ENCODE data around the gene PUS1.

PUS1 gene

GRCh38 chr12:131905081-131905629, 23.9 kb upstream of the PUS1 start:
- no peak overlapping the region for H3K27ac ChIP-seq (ENCODE audit: extremely low read depth, low read depth, low read length)
- H3K4me3 ChIP-seq (ENCODE audit: low read depth, low read length), result no peak overlapping the region
- TF ChIP-seq SCRT2 (tag by site-specific recombination; IDR thresholded peaks at IDR 0.05) (peak; percentile 60), IKZF3 (tag by site-specific recombination; IDR thresholded peaks at IDR 0.05) (no peak), ZNF626 (tag by site-specific recombination; IDR thresholded peaks at IDR 0.05) (no peak), GLIS2 (tag by site-specific recombination; IDR thresholded peaks at IDR 0.05) (no peak)
- no peaks in the 10 kb centered on the region for H3K9me3 ChIP-seq (ENCODE audit: control insufficient read depth, insufficient read depth, low read depth, low read length)
- ChIA-PET CTCF (no interaction called here), POLR2A (no interaction called here)
- H3K4me1 ChIP-seq (ENCODE audit: control insufficient read depth, insufficient read depth, low read length), result no peaks in the 10 kb centered on the region
- peaks cover 0 to 56% of the 10 kb centered on the region in 2 experiments; a peak in 2 of 3 replicates for H3K36me3 ChIP-seq (ENCODE audit: control insufficient read depth in 2 of 2, insufficient read depth in 1 of 2, low read length in 2 of 2)

GRCh38 chr12:131905630-131906091, 23.4 kb upstream of the PUS1 start:
- ChIA-PET CTCF (no interaction called here), POLR2A (no interaction called here)
- TF ChIP-seq ZNF48 (tag by site-specific recombination; IDR thresholded peaks at IDR 0.05) (no peak), SCRT2 (tag by site-specific recombination; IDR thresholded peaks at IDR 0.05) (0 out of 2 replicates have a peak, but pooled peaks have one; percentile 2)
- H3K9me3 ChIP-seq (ENCODE audit: control insufficient read depth, insufficient read depth, low read depth, low read length), result no peaks in the 10 kb centered on the region
- no peak overlapping the region for H3K27ac ChIP-seq (ENCODE audit: extremely low read depth, low read depth, low read length)
- no peaks in the 10 kb centered on the region for H3K4me1 ChIP-seq (ENCODE audit: control insufficient read depth, insufficient read depth, low read length)
- H3K36me3 ChIP-seq (ENCODE audit: control insufficient read depth in 2 of 2, insufficient read depth in 1 of 2, low read length in 2 of 2), result peaks cover 0 to 56% of the 10 kb centered on the region in 2 experiments; a peak in 2 of 3 replicates
- H3K4me3 ChIP-seq (ENCODE audit: low read depth, low read length), result no peak overlapping the region

- Histone ChIP-seq H3K4me1 (ENCODE audit: control insufficient read depth, insufficient read depth, low read length) (peaks cover 5% of the 10 kb centered on the region), H3K27ac (ENCODE audit: extremely low read depth, low read depth, low read length) (no peak overlapping the region), H3K9me3 (ENCODE audit: control insufficient read depth, insufficient read depth, low read depth, low read length) (no peaks in the 10 kb centered on the region), H3K4me3 (ENCODE audit: low read depth, low read length) (no peak overlapping the region), H3K36me3 (ENCODE audit: control insufficient read depth in 2 of 2, insufficient read depth in 1 of 2, low read length in 2 of 2) (peaks cover 0 to 72% of the 10 kb centered on the region in 2 experiments; a peak in 2 of 3 replicates)
- TF ChIP-seq ZNF10 (tag by site-specific recombination; IDR thresholded peaks at IDR 0.05) (no peak), HIC1 (tag by site-specific recombination; IDR thresholded peaks at IDR 0.05) (no peak), KLF17 (tag by site-specific recombination; IDR thresholded peaks at IDR 0.05) (0 out of 2 replicates have a peak, but pooled peaks have one; percentile 4)
- ChIA-PET CTCF (no interaction called here), POLR2A (no interaction called here)
Observed at GRCh38 chr12:131907379-131908091, 21.5 kb upstream of the PUS1 start.

- peaks cover 0 to 75% of the 10 kb centered on the region in 2 experiments; a peak in 2 of 3 replicates for H3K36me3 ChIP-seq (ENCODE audit: control insufficient read depth in 2 of 2, insufficient read depth in 1 of 2, low read length in 2 of 2)
- TF ChIP-seq ZNF510 (tag by site-specific recombination; IDR thresholded peaks at IDR 0.05; ENCODE audit: insufficient replicate concordance) (no peak), ZNF654 (tag by site-specific recombination; IDR thresholded peaks at IDR 0.05; ENCODE audit: low read depth) (no peak), ZNF704 (tag by site-specific recombination; IDR thresholded peaks at IDR 0.05) (no peak), TSHZ1 (tag by site-specific recombination; IDR thresholded peaks at IDR 0.05; ENCODE audit: borderline replicate concordance) (no peak), ZNF580 (tag by site-specific recombination; IDR thresholded peaks at IDR 0.05) (no peak), RBAK (tag by site-specific recombination; IDR thresholded peaks at IDR 0.05) (no peak), ZFP3 (tag by site-specific recombination; IDR thresholded peaks at IDR 0.05; ENCODE audit: low read depth) (no peak)
Observed at GRCh38 chr12:131908092-131909080, 20.7 kb upstream of the PUS1 start.

More at GRCh38 chr12:131908092-131909080, 20.7 kb upstream of the PUS1 start:
- ChIA-PET POLR2A (no interaction called here), CTCF (no interaction called here)
- Histone ChIP-seq H3K27ac (ENCODE audit: extremely low read depth, low read depth, low read length) (no peak overlapping the region), H3K4me3 (ENCODE audit: low read depth, low read length) (no peak overlapping the region), H3K4me1 (ENCODE audit: control insufficient read depth, insufficient read depth, low read length) (peaks cover 5% of the 10 kb centered on the region), H3K9me3 (ENCODE audit: control insufficient read depth, insufficient read depth, low read depth, low read length) (no peaks in the 10 kb centered on the region)

All from HEK293 (cell line).